GM03348 (cell line): ENCODE results near the gene LARP4.
"Not testable (repeated sequence)": the region's sequence is repeated elsewhere in the genome, so short reads cannot be mapped to it uniquely, and the experiment has no call there.

Experiments used
- DNase-seq: peaks from one replicate; pipeline ENCODE4 v3.0.0; 2012; ENCODE audit warnings: low spot score

Gene LARP4

GRCh38 chr12:50401500-50402081, 906 bp downstream of the LARP4 start:
- DNase-seq = peak; percentile 47

DNA sequence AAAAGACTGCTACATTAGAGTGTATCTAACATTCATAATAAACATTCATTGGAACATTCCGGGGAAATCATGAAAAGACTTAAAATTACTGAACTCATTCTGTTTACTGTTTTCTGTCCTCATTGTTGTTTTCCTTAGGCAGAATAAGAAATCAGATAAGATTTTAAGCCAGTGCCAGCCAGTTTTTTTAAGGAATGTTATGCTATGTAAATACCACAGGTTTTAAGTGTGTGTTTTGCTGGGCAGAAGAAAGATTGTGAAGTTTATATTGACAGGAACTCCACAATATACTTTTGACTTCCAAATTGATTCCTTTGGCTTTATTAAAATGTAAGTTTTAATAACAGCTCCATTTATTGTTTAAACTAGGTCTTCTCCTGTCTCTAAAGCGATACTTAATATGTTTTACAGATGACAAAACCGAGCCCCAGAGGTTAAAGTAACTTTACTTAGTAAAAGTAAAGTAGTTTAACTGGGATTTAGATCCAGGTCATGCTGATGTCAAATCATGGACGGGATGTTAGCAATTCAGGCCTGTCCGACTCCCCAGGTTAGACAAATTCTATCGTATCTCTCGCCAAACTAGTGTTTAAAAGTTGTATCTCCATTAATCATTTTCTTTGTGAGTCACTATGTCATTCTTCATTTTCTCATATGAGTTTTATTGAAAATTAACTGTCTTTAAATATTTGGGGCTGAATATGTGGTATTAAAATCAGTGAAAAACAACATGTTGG, 1.7 kb downstream of the LARP4 start:
- no peak for DNase-seq

DNA sequence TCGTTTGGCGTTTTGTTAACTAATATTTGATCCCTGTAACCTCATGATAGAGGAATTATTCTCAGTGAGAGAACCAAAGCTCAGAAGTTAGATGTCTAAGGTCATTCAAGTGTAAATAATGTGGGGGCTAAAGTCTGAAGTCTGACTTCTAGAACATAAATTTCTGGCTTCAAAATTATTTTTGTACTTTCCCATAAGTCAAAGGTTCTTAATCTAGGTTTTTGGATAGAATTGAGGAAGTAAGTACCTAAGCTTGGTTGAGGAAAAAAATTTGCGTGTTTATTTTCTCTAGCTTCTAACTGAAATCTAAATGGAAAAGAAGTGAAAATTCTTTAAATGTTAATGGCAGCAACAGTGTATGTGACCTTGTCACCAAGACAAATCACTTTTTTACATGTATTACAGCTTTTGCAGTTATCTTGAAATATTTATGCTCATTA, 2.3 kb downstream of the LARP4 start:
- no peak for DNase-seq

DNA sequence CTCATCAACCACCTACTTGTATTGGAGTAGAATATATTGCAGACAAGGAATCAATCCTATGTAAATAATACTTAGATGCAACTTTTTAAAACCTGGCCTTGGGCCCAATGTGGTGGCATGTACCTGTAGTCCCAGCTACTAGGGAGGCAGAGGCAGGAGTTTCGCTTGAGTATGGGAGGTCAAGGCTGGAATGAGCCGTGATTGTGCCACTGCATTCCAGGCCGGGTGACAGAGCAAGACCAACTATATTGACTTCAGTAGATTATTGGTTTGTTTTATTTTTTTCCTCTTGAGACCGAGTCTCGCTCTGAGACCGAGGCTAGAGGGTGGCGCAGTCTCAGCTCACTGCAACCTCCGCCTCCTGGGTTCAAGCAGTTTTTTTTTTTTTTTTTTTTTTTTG, 3.6 kb downstream of the LARP4 start:
- no peak for DNase-seq

DNA sequence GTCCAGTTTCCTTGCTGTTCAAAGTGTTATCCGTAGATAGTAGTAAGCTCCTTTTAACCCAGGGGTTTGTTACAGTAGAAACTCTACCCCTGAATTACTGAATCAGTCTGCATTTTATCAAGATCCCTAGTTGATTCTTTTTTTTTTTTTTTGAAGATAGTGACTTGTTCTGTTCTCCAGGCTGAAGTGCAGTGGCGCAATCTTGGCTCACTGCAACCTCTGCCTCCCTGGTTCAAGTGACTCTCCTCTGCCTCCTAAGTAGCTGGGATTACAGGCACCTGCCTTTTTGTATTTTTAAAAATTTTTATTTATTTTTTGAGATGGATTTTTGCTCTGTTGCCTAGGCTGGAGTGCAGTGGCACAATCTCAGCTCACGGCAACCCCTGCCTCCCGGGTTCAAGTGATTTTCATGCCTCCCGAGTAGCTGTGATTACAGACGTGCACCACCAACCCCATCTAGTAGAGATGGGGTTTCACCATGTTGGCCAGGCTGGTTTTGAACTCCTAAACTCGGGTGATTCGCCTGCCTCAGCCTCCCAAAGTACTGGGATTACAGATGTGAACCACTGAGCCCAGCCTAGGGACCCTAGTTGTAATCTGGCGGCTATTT, 10.5 kb downstream of the LARP4 start:
- no peak for DNase-seq

DNA sequence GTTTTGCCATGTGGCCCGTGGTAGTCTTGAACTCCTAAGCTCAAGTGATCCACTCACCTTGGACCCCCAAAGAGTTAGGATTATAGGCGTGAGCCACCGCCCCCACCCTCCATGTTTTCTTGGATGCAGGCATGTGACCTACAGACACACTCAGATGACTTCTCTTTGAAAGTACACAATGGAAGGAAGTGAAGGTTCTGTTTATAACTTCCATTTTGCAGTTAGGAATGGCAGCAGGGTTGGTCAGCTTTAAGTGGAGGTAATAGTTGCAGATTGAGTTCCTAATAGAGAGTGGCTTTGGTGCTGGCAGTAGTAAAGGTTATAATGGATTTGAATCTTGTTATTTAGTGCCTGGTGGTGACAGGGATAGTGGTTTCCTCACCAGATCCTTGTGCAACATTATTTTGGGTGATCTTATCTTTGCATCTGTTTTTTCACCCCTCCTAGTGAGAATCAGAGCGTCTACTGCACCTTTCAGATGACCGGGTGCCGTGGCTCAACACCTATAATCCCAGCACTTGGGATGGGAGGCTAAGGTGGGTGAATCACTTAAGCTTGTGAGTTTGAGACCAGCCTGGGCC, 15.3 kb downstream of the LARP4 start:
- no peak for DNase-seq

DNA sequence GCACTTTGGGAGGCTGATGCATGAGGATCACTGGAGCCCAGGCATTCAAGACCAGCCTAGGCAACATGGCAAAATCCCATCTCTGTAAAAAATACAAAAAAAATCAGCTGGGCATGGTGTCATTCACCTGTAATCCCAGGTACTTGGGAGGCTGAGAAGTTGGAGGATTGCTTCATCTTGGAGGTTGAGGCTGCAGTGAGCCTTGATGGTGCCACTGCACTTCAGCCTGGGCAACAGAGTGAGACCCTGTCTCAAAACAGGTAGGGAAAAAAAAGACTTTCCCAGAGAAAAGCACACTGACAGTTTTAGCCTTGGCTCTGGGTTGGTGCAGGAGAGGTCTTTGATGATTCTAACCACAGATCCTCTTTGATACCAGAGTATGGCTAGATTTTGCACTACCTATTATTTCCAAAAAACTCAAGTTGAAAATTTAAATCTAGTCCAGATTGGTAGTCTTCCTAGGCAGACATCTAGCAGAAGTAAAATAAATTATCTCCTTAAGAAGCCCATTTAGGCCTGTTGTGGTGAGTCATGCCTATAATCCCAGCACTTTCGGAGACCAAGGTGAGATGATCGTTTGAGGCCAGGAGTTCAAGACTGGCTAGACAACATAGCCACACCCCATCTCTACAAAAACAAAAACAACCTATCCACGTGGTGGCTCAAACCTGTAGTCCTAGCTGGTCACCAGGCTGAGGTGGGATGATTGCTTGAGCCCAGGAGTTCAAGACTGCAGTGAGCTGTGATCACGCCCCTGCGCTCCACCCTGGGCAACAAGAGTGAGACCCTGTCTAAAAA, 18.6 kb downstream of the LARP4 start:
- DNase-seq = no peak

DNA sequence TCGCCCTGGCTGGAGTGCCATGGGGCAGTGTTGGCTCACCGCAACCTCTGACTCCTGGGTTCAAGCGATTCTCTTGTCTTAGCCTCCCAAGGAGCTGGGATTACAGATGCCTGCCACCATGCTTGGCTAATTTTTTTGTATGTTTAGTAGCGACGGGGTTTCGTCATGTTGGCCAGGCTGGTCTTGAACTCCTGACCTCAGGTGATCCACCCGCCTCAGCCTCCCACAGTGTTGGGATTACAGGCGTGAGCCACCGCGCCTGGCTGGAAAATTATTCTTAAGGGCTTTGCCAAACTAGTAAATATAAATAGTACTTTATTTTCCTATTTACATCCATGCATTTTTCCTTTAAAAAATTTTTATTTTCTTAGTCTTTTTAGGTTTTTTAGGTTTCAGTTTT, 22.2 kb downstream of the LARP4 start:
- DNase-seq = not testable (repeated sequence)

GRCh38 chr12:50423342-50423741, 22.7 kb downstream of the LARP4 start:
- DNase-seq = not testable (repeated sequence)

DNA sequence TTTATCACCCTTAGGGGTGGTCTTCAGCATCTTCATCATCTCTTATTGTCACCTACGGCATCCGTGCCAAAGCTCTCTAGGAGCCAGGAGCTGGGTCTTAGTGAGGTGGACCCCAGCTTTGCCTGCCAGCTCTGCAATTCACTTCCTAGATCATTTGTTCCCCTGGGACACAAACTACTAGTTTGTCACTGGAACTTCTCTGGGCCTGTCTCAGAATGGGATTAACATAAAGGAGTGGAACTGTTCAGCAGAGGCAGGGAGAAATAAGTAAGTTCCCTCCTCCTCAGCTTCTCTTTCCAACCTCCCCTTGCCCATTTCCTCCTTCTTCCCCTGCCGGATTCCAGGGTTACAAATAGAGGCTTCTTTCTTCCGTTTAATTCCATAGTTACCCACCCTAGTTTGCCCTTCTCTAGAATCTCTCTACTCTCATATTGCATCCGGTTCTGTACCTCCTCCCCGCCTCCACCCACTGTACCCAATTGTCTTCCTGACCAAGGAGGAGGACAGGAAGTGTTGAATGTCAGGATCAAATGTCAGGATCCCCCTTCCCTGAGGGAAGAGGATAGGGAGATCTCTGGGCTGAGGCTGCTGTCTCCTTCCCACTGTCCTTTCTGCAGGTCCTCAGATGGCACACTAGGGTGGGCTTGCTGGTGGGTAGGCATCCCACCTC, 25.0 kb downstream of the LARP4 start:
- no peak for DNase-seq

DNA sequence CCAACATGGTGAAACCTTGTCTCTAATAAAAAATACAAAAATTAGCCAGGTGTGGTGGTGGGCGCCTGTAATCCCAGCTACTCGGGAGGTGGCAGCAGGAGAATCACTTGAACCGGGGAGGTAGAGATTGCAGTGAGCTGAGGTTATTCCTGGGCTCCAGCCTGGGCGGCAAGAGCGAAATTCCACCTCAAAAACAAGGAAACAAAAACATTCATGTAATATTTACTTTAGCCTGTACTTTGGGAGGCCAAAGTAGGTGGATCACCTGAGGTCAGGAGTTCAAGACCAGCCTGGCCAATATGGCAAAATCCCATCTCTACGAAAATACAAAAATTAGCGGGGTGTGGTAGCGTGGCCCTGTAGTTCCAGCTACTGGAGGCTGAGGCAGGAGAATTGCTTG, 31.0 kb downstream of the LARP4 start:
- not testable (repeated sequence) for DNase-seq

DNA sequence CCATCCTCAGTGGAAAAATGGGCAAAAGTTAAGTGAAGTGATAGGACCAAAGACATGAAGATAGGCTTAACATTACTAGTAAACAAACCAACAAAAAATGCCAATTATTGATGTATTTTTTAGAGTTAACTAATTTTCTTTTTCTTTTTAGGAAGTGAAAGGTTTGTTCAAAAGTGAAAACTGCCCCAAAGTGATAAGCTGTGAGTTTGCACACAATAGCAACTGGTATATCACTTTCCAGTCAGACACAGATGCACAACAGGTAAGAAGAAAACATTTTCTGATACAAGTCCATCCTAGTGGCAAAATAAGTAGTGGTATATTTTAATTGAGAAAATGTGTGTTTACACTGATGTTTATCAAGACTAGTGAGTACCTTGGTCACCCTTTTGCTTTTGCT, 39.6 kb downstream of the LARP4 start:
- no peak for DNase-seq

- DNase-seq = no peak
Measured at GRCh38 chr12:50441763-50442162, 41.1 kb downstream of the LARP4 start.

- no peak for DNase-seq
Measured at GRCh38 chr12:50442178-50442908, 41.7 kb downstream of the LARP4 start.

DNA sequence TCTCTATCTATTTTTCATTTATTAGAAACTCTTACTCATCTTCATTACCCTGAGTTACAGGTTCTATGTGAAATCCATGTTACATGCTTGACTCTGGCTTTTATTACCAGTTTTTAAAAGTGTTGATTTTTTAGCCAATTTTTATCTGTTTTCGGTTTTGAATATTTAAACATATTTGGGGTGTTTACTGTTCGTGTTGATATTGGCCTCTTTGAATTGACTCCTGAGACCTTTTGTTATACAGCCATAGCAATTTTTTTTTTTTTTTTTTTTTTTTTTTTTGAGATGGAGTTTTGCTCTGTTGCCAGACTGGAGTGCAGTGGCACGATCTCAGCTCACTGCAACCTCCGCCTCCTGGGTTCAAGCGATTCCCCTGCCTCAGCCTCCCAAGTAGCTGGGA, 49.0 kb downstream of the LARP4 start:
- not testable (repeated sequence) for DNase-seq

GRCh38 chr12:50452795-50453194, 52.1 kb downstream of the LARP4 start:
- no peak for DNase-seq

DNA sequence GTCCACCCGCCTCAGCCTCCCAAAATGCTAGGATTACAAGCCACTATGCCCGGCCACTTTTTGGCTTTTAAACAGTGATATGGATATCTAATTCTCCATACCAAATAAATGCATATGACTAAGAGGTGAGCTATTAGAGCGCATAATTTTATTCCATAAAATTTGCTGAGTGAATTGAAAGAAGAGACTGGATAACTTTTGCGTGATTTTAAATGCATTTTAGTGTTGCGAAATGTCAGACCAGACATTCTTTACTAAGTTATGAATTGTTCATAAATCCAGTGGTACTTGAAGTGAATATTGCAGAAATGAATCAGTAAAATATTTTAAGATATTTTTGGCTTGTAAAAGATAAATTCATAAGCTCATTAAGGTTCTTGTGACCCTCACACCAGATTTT, 53.2 kb downstream of the LARP4 start:
- DNase-seq = peak; percentile 13

DNA sequence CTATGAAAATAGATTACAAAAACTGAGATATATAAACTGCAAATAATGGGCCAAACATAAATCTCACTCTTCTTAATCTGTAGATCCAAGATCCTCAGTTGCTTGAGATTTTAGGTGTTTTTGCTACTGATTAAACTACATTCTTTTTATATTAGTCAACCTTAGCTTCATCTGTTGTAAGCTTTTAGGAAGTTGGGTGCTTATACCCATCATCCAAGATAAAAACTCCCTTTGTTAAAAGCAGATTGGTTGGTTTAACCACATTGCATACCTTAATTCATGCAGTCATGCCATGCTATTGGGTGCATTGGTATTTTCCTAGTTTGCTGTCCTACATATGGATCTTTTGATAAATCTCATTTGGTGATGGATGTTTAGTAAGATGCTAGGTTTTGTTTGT, 57.9 kb downstream of the LARP4 start:
- DNase-seq = peak; percentile 28

DNA sequence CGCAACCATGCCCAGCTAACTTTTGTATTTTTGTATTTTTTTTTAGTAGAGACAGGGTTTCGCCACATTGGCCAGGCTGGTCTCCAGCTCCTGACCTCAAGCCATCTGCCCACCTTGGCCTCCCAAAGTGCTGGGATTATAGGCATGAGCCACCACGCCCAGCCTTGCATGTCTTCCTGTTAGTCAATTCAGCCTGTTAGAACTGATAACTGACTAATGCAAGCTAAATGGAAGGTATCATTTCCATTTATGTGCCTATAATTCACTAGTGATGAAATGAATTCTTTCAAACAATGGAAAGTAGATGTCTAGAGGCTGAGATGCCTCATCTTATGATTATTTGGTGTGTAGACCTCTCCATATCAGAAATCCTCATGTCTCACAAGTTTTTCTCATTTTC, 66.8 kb downstream of the LARP4 start:
- no peak for DNase-seq

GRCh38 chr12:50477241-50477832, 76.7 kb downstream of the LARP4 start:
- no peak for DNase-seq

GRCh38 chr12:50482571-50482970, 81.9 kb downstream of the LARP4 start:
- no peak for DNase-seq
